Vein endothelial cell (primary cell): ENCODE results near the gene MIOS. TPM values are rescaled to one million over a fixed set of nuclear protein-coding genes. Genes with fewer than 3 reads are reported as not detected.

ENCODE experiments used
- total RNA-seq: library from RNA; depleted of rRNA; stranded (reverse); fragments of >200 nt; gene quantifications from 2 replicates; pipeline ENCODE4 v1.2.3, GENCODE V29; 2012

Gene MIOS
- 24.0 and 26.5 TPM in 2 replicates for total RNA-seq

DNA sequence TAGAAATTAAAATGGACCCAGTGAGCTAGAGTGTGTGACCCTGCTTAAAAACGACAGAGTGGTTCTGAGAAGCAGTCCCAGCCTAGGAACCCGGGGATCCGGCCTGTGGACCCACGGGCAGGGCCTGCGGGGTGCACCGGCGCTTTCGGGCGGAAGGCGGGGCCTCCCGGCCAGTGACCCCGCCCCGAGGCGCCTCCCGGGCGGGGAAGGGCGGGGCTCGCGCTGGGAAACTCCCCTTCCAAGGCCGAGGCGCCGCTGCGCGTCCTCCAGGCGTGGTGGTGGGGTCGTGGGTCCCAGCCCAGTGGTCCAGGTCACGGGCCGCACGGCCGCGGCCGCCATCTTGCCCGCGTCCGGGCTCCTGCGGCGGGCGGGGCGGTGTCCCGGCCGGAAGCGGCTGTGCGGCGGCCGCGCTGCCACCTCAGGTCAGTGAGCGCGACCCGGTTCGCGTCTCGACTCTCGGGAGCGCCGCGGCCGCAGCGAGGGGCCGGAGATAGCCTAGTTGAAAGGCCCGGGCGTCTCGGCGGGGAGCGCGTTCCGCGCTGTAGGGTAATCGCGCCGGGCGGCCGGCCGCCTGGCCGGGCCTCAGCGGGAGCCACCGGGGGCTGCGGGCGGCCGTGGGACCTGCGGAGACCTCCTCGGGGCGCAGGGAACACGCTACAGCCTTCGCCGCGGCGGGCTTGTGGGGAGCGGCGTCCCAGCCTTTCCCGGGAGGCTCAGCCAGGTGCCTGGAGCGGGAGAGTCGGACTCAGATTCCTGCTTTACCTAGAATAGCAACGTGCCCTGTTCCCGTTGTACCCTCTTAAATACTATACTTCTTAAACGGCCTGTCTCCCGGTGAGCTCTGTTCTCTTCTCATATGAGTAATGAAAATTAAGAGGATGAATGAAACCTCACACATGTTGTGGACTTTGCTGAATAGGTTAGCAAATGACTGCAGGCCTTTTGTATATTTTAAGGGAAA lies at the start of gene MIOS:
MIOS (plus strand) TSS at position 234 of the 961 bp plus-strand sequence. CDS start 5,592 bp downstream, outside the sequence.

DNA sequence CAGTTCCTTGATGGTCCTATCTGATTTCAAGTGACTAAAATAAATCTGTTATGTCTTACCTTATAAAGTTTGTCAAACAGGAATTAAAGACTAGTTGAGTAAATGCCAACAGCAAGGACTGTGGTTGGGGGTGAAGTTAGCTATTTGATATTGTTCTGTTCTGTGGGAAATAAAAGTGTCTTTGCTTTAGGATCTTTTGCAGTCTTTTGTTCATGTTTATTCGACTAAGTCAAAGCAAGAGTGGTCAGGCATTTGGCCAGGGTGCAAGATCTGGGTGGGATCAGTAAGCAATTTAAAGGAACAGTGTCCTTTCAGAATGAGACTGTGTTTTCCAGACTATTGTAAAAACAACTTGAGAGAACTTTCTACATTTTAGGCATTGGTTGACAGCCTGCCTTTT lies 31.0 kb upstream of the MIOS start, which contains the start of gene COL28A1:
COL28A1 (minus strand) TSS at position 183 of the 400 bp plus-strand sequence. CDS start 2,998 bp downstream, outside the sequence.

DNA sequence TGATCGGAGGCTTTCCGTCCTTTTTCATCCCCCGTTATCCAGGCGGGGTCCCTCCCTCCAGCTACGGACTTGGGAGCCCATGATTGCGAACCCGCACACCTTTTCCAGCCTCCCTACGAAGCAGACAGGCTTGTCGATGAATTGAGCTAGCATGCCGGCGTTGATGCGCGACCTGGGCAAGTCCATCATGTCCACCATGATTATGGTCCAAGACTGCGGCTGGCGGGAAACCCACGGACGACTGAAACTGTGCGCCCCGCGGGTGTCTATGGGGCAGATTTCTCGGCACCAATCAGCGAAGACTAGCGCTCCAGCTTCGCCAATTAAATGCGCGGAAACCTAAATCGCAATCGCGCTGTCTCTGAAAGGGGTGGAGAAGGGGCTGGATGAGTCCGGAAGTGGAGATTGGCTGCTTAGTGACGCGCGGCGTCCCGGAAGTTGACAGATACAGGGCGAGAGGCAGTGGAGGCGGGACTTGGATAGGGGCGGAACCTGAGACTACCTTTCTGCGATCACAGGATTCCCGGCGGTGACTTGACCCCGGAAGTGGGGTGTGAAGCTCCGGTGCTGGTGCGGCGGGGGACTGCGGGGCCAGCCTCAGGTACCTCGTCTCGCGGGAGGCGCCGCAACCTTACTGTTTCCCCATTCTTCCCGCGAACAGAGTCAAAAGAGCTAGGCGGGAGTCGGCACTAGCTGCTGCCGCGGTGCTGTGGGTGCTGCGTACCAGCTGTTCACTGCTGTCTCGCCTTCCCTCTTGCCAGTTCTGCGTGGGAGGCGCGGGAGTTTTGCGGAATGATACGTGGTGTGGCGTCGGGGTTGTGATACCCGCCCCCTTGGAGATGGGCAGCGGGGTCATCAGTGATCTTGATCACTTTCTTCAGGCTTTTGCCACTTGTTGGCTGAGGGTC lies 73.8 kb downstream of the MIOS start, which contains the start of gene UMAD1:
UMAD1 (plus strand) TSS at position 532 of the 908 bp plus-strand sequence. CDS start 32,620 bp downstream, outside the sequence.

Other genes starting within 250 kb of the MIOS start
- not detected in 2 replicates for gene COL28A1, start 31.0 kb upstream of the MIOS start, total RNA-seq
- 3.9 and 5.2 TPM in 2 replicates for gene UMAD1, start 73.9 kb downstream of the MIOS start, total RNA-seq
- gene RPA3, start 151.7 kb downstream of the MIOS start, total RNA-seq, result 13.5 and 13.7 TPM in 2 replicates